Aorta (tissue), 5 donors: ENCODE measurements around the gene IMPDH1. TPM values are rescaled to one million over a fixed set of nuclear protein-coding genes. Genes with fewer than 3 reads are reported as not detected.

ENCODE experiments used
- ATAC-seq: fragments of 200-7000 bp; cut with Tn5 transposase; one replicate; pipeline ENCODE4 v1.9.1; 2022; ENCODE audit warnings: moderate library complexity; ENCODE audit not compliant: low FRiP score
- DNase-seq, 2 donors: peaks; one replicate each; pipeline ENCODE4 v3.0.0-alpha.2; 2020
- H3K27ac ChIP-seq, 2 donors: one replicate each; pipeline ENCODE4 v1.5.1; 2013; ENCODE audit warnings: low read length in 2 of 2, mild to moderate bottlenecking in 2 of 2, moderate library complexity in 2 of 2, control low read depth in 1 of 2, inconsistent platforms in 1 of 2, low read depth in 1 of 2
- H3K27me3 ChIP-seq, 2 donors: one replicate each; pipeline ENCODE4 v1.6.1; 2013; ENCODE audit warnings: control low read depth in 1 of 2, low read length in 1 of 2, mild to moderate bottlenecking in 1 of 2, moderate library complexity in 1 of 2; ENCODE audit not compliant: insufficient read depth in 2 of 2, control insufficient read depth in 1 of 2
- H3K36me3 ChIP-seq, 2 donors: one replicate each; pipeline ENCODE4 v1.6.1; 2013; ENCODE audit warnings: control low read depth in 1 of 2, low read length in 1 of 2, mild to moderate bottlenecking in 1 of 2; ENCODE audit not compliant: insufficient read depth in 2 of 2, control insufficient read depth in 1 of 2
- H3K4me1 ChIP-seq, 2 donors: one replicate each; pipeline ENCODE4 v1.6.1; 2013; ENCODE audit warnings: low read length in 2 of 2, control low read depth in 1 of 2, mild to moderate bottlenecking in 1 of 2, moderate library complexity in 1 of 2; ENCODE audit not compliant: insufficient read depth in 2 of 2, control insufficient read depth in 1 of 2
- H3K4me3 ChIP-seq, 2 donors: one replicate each; pipeline ENCODE4 v1.5.1; 2013; ENCODE audit warnings: low read length in 2 of 2, control low read depth in 1 of 2, mild to moderate bottlenecking in 1 of 2
- H3K9me3 ChIP-seq: one replicate; pipeline ENCODE4 v1.6.1; 2013; ENCODE audit warnings: mild to moderate bottlenecking, low read length; ENCODE audit not compliant: control insufficient read depth
- WGBS, 2 donors: extraction: QIAGEN DNeasy Blood & Tissue Kit; methylation state at CpG; one replicate each; pipeline ENCODE4 v1.1.7; 2013; 5-methylcytosine and 5-hydroxymethylcytosine counted together
- intact Hi-C, 2 donors: fragments of 100-400 bp; cut with DNase I; formaldehyde crosslinking; loops; one replicate each; pipeline versions ENCODE4 v1.14.2 to v1.15.0; 2022
- polyA plus RNA-seq, 2 donors: library from polyadenylated mRNA; stranded (reverse); fragments of 200-250 nt; gene quantifications; one replicate each; pipeline ENCODE4 v1.2.3, GENCODE V29; 2013
- total RNA-seq, 2 donors: library from RNA; stranded (reverse); fragmentation: NEBNext Ultra II Directional; extraction: Animal tissue kit (Norgen Biotek cat#: 25700); gene quantifications; one replicate each; pipeline ENCODE4 v1.2.1, GENCODE V29; 2021
- donor health status: healthy with polysubstance abuse.
- donor health status: Bipolar disorder and iron deficiency.
- donor health status: DM: no; HTN: no; CAD: no.
- donor health status: DM: no; HTN: no; CAD: no.
- donor health status: DM: yes; HTN: yes; CAD: no.

IMPDH1 gene
- total and polyA plus RNA-seq, 4 donors = 21.0 to 60.1 (median 40.8) TPM

DNA sequence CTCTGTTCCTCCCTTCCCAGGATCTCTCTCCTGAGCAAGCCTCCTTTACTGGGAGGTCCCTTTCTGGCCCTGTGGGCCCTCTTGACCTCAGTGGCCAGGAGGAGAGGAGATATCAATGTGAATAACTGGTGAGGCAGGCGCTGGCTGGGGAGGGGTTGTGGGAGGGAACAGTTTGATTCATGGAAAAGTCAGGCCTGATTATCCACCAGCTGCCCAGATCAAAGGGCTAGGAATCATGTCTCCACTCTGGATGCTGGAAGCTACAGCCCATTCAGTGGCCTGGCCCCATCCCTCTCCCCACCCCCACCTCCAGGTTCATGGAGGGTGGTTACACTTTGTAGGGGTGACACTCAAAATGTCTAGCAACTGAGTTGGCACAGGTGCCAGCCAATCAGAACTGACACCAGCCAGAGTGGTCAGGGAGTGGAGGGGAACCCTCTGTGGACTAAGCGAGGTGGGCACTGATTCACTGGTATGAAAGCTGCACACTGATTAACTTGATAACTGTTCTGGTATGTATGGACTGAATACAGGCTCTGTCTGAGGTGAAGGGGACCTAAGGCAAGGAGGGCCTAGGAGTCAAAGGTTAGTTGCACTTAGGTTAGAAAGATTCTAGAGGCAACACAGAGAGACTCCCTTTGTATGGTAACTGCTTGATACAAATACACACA lies 53.1 kb downstream of the IMPDH1 start:
- no peak overlapping the region for H3K27ac ChIP-seq
- ATAC-seq (no peak), DNase-seq (no peak)
- no peaks in the 10 kb centered on the region for H3K4me1 ChIP-seq
- H3K27me3 ChIP-seq = no peaks in the 10 kb centered on the region
- WGBS, 2 donors = 96 to 98% methylated on average over 2 of the region's 2 CpGs
- H3K4me3 ChIP-seq = no peak overlapping the region
- H3K36me3 ChIP-seq = no peaks in the 10 kb centered on the region
- H3K9me3 ChIP-seq = no peaks in the 10 kb centered on the region
- intact Hi-C loops = no loop called here

DNA sequence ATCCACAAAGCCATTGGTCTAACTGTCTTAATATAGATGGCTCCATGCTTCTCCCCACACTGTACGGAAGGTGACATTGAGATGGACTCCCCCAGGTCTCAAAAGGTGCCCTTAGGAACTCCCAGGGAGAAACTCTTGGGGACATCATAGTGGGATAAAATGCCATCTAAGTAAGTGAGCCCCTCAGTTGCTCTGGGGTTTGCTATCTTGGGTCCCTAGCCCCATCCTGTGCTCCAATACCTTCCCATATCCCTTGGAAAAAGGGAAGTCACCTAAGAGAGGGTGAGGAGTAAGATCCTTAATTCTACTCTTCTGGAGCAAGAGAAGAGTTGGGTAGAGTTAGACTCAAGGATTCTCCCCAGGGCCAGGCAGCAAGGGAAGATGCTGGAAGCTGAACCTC lies 56.2 kb downstream of the IMPDH1 start:
- no peak overlapping the region for H3K27ac ChIP-seq
- intact Hi-C loops = no loop called here

DNA sequence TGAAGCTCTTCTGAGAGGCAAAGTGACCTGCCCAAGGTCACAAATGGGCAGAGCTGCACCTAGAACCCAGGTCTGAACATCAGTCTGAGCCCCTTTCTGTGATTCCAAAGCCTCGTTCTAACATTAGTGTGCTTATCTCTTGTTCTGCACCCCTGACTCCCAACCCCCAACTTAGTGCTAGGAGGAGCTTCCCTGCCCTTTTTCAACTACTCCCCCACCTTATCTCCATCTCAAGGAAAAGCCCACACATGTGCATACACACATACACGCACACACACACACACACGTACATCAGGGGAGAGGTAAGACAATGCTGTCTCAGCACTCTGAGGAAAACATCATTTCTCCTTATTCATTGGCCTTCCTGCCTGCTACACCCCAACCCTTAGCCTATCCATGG lies 56.6 kb downstream of the IMPDH1 start:
- 82 to 88% methylated on average over 3 of the region's 3 CpGs for WGBS, 2 donors
- ATAC-seq = no peak
- H3K4me1 ChIP-seq = no peaks in the 10 kb centered on the region
- H3K4me3 ChIP-seq = no peak overlapping the region
- no peak for DNase-seq
- no peaks in the 10 kb centered on the region for H3K36me3 ChIP-seq
- no peak overlapping the region for H3K27ac ChIP-seq
- H3K27me3 ChIP-seq = no peaks in the 10 kb centered on the region
- H3K9me3 ChIP-seq = no peaks in the 10 kb centered on the region
- intact Hi-C loops = no loop called here

More for the DNA sequence above, 56.2 kb downstream of the IMPDH1 start:
- Histone ChIP-seq H3K4me3 (no peak overlapping the region), H3K9me3 (no peaks in the 10 kb centered on the region), H3K27me3 (no peaks in the 10 kb centered on the region), H3K36me3 (no peaks in the 10 kb centered on the region), H3K4me1 (no peaks in the 10 kb centered on the region)
- DNase-seq (no peak), ATAC-seq (no peak)
- WGBS, 2 donors = 95 to 96% methylated on average over 1 of the region's 1 CpG

DNA sequence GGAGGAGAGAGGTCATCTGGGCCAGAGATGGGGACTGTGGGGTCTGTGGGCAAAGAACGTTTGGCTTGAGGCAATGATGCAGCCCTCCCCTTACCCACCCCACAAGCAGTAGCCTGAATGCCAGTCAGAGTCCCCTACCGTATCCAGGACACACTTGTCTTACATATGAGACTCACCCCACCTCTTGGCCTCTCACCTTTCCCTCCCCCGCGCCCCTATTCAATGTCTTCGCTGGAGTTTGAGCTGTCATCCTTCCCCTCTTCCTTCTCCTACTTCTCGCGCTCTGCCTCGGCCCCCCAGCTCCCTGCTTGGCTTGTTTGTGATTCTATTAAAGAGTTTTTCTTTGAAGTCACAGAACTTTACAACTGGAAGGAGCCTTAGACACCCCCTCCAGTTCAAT lies 57.1 kb downstream of the IMPDH1 start:
- Histone ChIP-seq H3K9me3 (no peaks in the 10 kb centered on the region), H3K27me3 (no peaks in the 10 kb centered on the region), H3K4me3 (no peak overlapping the region), H3K27ac (no peak overlapping the region), H3K4me1 (no peaks in the 10 kb centered on the region), H3K36me3 (no peaks in the 10 kb centered on the region)
- intact Hi-C loops = loop anchor here in 1 of 2 donors (1.0 kb wide), 1 partner anchor 34 kb away; no protein-coding TSS in a partner anchor
- ATAC-seq (no peak), DNase-seq (no peak)
- 59 to 65% methylated on average over 8 of the region's 8 CpGs for WGBS, 2 donors

DNA sequence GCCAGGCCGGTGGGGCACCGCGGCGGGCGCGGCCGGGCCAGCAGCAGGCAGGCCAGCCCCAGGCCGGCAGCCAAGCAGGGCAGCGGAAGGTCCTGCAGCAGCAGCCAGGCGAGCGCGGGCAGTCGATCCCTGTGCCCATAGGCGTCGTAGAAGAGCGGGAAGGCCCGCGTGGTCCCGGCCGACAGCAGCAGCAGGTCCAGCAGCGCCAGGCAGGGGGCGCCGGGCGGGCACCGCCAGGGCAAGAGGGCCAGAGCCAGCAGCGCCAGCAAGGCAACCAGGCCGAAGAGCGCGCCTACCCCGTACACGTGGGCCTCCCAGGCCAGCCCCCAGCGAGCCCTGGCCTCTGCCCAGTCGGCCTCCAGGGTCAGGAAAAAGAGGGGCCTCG lies 57.6 kb downstream of the IMPDH1 start:
- peak; percentile 82 to 89 for DNase-seq
- Histone ChIP-seq H3K27ac (no peak overlapping the region), H3K4me3 (peak overlapping the region; percentile 4 to 19), H3K9me3 (no peaks in the 10 kb centered on the region), H3K36me3 (no peaks in the 10 kb centered on the region), H3K27me3 (no peaks in the 10 kb centered on the region), H3K4me1 (no peaks in the 10 kb centered on the region)
- WGBS, 2 donors = 3 to 4% methylated on average over 23 to 34 of the region's 34 CpGs
- ATAC-seq = peak; percentile 76
- intact Hi-C loops = loop anchor here in 1 of 2 donors (1.0 kb wide), 1 partner anchor 34 kb away; no protein-coding TSS in a partner anchor

DNA sequence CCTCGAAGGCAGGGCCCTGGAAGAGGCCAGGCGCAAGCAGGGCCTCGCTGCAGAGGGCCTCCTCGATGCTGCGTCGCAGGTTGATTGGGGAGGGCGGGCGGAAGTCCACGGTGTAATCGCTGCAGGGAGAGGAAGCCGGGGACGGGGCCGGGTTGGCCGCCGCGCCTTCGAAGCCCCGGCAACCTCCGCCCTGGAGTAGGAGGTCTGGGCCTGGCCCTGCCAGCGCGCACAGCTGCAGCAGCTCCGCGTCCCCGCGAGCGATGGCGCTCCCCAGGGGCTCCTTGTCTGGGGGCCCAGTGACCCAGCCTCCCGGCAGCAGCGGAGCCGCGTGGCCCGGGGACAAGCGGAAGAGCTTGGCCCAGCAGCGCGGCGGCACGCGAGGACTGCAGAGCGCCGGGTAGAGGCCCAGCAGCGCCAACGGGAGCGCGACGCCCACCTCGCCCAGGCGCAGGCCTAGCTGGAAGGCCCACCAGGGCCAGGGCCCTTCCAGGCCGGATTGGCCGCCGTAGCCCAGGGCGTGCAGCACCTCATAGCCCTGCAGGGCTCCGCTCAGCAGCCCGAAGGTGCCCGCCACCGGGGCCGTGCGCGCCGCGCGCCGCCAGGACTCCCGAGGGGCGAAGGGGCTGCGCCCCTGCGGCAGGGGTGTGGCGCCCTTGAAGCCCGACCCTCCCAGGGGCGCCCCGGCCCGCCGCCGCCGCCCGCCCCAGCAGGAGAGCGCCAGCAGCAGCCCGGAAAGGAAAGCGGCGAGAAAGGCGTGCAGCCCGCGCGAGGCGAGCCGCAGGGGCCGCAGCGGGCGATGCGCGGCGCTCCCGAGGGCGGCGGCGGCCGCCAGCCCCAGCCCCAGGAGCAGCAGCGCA lies 58.3 kb downstream of the IMPDH1 start:
- Histone ChIP-seq H3K36me3 (no peaks in the 10 kb centered on the region), H3K9me3 (no peaks in the 10 kb centered on the region), H3K27me3 (no peaks in the 10 kb centered on the region), H3K4me1 (no peaks in the 10 kb centered on the region), H3K27ac (no peak overlapping the region), H3K4me3 (peak overlapping the region; percentile 4 to 19)
- DNase-seq (no peak), ATAC-seq (peak; percentile 29)
- intact Hi-C loops = loop anchor here in 1 of 2 donors (1.0 kb wide), 1 partner anchor 35 kb away; no protein-coding TSS in a partner anchor
- WGBS, 2 donors = 10 to 12% methylated on average over 76 to 97 of the region's 97 CpGs

DNA sequence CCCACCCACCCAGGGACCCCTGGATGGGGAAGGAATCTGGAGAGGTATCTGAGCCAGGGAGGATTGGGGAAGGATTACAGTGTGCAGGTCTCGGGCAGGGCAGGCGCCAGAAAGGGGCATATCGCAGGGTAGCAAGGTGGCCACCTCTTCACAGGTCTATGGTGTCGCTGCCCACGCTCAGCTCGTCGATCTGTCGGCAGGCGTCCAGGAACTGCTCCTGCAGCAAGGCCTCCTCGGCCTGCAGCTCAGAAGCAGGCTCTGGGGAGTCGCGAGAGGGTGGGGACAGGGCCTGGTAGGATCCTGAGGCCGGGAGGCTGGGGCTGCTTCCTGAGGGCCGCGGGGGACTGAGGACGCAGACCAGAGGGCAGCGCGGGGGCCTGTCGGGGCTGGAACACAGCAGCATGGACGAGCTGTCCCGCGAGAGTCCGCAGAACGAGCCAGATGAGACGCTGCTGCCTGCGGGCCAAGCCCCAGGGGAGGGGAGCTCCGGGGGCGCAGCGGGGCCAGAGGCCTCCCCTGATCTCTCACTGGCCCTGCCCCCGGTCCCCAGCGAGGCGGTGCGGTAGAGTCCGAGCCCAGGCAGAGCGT lies 59.0 kb downstream of the IMPDH1 start:
- 68 to 70% methylated on average over 35 of the region's 35 CpGs for WGBS, 2 donors
- H3K9me3 ChIP-seq = no peaks in the 10 kb centered on the region
- intact Hi-C loops = no loop called here

DNA sequence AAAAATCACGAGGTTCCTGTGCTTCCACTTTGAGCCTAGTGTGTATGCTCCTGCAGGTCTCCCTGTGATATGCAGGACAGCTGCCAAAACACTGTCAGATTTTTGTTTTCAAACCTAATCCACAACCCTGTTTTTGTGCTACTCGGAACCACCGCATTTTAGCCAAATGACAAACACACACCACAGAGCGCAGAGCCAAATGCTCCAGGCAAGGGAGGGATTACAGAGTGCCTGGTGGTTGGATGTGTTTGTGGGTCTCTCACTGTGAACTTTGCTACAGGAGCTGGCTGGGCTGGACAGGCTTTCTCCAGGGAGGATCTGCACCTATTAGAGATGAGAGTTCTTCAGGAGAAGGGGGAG lies 60.3 kb downstream of the IMPDH1 start:
- no peaks in the 10 kb centered on the region for H3K36me3 ChIP-seq
- H3K4me1 ChIP-seq = peaks cover 0 to 2% of the 10 kb centered on the region in 2 donors
- no peak overlapping the region for H3K4me3 ChIP-seq
- ATAC-seq (no peak), DNase-seq (no peak)
- no peaks in the 10 kb centered on the region for H3K27me3 ChIP-seq
- no peak overlapping the region for H3K27ac ChIP-seq
- no peaks in the 10 kb centered on the region for H3K9me3 ChIP-seq
- 27 to 28% methylated on average over 4 of the region's 4 CpGs for WGBS, 2 donors
- intact Hi-C loops = loop anchor here in 1 of 2 donors (10.0 kb wide), 1 partner anchor 125 kb away; the partner anchor contains the start of gene METTL2B

More for the DNA sequence above, 59.0 kb downstream of the IMPDH1 start:
- no peak overlapping the region for H3K27ac ChIP-seq
- peak in 1 of 2 donors; percentile 70 for DNase-seq
- H3K27me3 ChIP-seq = no peaks in the 10 kb centered on the region
- H3K4me3 ChIP-seq = no peak overlapping the region
- no peaks in the 10 kb centered on the region for H3K4me1 ChIP-seq
- no peak for ATAC-seq
- no peaks in the 10 kb centered on the region for H3K36me3 ChIP-seq
